Fibroblast of skin of right biceps (primary cell): Measurements from ENCODE around the gene MICAL3.

ENCODE experiments used
- DNase-seq: peaks from one replicate; pipeline ENCODE4 v3.0.0-alpha.2; 2013

MICAL3 gene

GRCh38 chr22:17804331-17805080 is 219.9 kb downstream of the MICAL3 start:
- no peak for DNase-seq

GRCh38 chr22:17803609-17804270 is 220.6 kb downstream of the MICAL3 start:
- DNase-seq = no peak

GRCh38 chr22:17802822-17803221 is 221.5 kb downstream of the MICAL3 start:
- DNase-seq = no peak

- DNase-seq = no peak
Observed at GRCh38 chr22:17802411-17802810, 221.9 kb downstream of the MICAL3 start.

GRCh38 chr22:17797721-17798559 is 226.4 kb downstream of the MICAL3 start:
- no peak for DNase-seq

GRCh38 chr22:17796695-17797094 is 227.7 kb downstream of the MICAL3 start:
- DNase-seq = no peak

- DNase-seq = no peak
Observed at GRCh38 chr22:17795661-17796548, 228.5 kb downstream of the MICAL3 start.

- no peak for DNase-seq
Observed at GRCh38 chr22:17794726-17795542, 229.4 kb downstream of the MICAL3 start.

- no peak for DNase-seq
Observed at GRCh38 chr22:17792854-17793434, 231.4 kb downstream of the MICAL3 start.

- no peak for DNase-seq
Observed at GRCh38 chr22:17792299-17792698, 232.1 kb downstream of the MICAL3 start.

- no peak for DNase-seq
Observed at GRCh38 chr22:17791196-17791595, 233.2 kb downstream of the MICAL3 start.

- DNase-seq = no peak
Observed at GRCh38 chr22:17789379-17790200, 234.8 kb downstream of the MICAL3 start.

GRCh38 chr22:17788528-17789378 is 235.6 kb downstream of the MICAL3 start:
- no peak for DNase-seq

- no peak for DNase-seq
Observed at GRCh38 chr22:17787716-17788330, 236.5 kb downstream of the MICAL3 start.

- DNase-seq = no peak
Observed at GRCh38 chr22:17787241-17787640, 237.1 kb downstream of the MICAL3 start.

GRCh38 chr22:17786435-17787161 is 237.8 kb downstream of the MICAL3 start:
- no peak for DNase-seq

- DNase-seq = peak; percentile 45
Observed at GRCh38 chr22:17785185-17786184, 238.9 kb downstream of the MICAL3 start.
